NCI-H128 (cell line): Measurements from ENCODE around the gene FBXO7.

Source experiments
- DNase-seq: peaks from one replicate; lab custom pipeline; 2025; ENCODE audit not compliant: unreplicated experiment; lab: John Stamatoyannopoulos, UW

Gene FBXO7

DNA sequence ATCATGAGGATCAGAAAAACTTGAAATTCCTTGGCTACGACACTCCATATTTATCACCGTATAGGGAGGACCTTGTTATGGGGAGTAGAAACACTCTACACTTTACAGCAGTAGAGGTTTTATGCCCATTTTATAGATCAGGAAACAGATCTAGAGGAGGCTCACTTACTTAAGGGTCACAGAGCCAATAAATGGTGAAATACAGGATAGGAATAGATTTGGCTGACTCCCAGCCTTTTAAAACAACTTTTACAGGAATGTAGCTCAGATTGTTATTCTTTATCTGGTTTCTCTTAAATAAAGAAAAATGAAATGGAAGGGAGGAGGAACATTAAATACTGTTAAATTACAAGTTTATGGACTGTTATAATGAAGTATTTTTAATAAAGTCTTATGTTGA lies 14.8 kb downstream of the FBXO7 start:
- no peak for DNase-seq

DNA sequence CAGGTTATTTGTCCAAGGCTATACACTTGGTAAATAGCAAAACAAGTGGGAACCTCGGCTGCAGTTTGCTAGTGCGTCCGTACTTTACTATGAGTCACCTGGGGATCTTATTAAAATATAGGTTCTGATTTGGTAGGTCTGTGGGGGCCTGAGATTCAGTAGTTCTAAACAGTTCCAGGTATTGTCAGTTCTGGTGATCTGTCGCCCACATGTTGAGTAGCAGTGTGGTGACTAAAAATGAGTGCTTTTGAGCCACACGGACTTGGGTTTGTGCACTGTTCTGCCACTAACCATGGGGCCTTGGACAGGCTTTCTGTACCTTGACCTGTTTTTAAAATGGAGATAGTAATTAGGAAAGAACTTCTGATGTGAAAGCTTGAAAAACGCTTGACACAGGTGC lies 15.7 kb downstream of the FBXO7 start:
- DNase-seq: no peak

GRCh38 chr22:32492111-32492510 lies 17.5 kb downstream of the FBXO7 start:
- no peak for DNase-seq

DNA sequence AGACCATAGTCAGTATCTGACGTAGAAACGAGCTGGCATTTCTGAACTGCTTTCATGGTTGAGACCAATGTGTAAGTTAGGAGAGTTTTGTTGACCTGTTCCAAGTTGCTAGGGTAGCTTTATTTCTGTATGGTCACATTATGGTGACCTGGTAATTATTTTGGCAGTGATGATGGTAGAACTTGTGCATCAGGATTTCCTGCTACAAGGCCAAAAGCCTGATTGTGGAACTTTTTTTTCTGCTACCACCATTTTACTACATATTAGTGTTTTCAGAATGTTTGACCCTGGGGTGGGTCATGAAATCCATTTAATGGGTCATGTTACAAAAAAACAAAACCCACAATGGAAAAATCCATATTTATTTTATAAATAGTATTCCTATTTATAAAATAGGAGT lies 18.9 kb downstream of the FBXO7 start:
- DNase-seq: no peak

GRCh38 chr22:32494971-32495370 lies 20.4 kb downstream of the FBXO7 start:
- no peak for DNase-seq

- DNase-seq: no peak
Measured at GRCh38 chr22:32499666-32500065, 25.1 kb downstream of the FBXO7 start.

DNA sequence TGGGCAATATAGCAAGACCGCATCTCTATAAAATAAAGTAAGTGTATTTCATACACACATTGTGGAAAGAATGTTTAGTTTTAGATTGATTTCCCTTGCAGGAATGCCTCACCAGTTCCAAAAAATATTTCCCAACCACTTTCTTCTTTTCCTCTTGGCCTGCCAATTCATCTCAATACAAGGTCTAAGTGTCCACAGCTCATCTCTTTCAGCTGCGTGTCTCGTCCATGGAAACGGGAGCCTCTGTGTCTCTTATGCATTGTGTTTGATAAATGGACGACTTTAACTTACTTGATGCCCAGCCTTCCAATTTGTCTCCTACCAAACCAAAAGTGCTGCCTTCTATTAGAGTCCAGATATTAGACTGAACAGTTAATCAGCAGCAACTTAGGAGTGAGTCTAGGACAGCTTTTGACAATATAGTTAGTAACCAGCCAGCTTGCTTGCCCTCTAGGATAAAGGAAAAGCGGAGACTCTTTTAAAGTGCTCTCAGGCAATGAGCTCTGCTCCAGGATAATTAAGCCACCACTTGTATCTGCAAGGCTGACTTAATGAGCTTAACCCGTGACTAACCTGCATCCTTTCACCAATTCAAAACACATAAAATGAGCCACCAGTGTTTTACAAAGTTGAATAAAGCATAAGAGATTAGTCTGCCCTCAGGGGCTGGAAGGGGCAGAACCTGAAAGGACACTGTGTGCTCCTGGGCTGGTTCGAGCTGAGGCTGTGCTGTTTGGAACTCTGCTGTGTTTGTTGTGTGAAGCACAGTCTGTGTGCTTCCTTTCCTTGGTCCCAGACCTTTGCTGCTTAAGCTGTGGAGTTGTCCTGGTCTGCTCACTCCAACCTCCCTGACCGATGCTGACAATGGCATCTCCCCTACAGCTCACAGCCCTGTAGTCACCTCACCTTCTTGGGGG lies 27.5 kb downstream of the FBXO7 start:
- DNase-seq: no peak

DNA sequence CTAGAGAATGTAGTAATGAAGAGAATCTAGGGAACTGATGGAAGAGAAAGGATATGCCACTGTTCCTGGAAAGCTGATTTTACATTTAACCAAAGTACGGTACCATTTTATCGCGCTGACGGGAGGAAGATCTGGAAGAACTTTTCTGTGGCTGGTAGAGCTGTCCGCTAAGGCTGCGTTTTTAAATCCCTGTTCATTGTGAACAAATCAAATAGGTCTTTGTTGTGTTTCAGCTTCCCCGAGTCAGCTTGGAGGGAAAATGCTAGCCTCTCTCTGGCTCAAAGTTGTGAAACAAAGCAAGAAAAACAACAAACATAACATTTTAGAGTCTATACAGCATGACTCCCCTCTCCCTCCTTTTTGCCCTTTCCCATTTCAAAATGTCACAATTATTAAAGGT lies 34.4 kb downstream of the FBXO7 start:
- DNase-seq: no peak

DNA sequence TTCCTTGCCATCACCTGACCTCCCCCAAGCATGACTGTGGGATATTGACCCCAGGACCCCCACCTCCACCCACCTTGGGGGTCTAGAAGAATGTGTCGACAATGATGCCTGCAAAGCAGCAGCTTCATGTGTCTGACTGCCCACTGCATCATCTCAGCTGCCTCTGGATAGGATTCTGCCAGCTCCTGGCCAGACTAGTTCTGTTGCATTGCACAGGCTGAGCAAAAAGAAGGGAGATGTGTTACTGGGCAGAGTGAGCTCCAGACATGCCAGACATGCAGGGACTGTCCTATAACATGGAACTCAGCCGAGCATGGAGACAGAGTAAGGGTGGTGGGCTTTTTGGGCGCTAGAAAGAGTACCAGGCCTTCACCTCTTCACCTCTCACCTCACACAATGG lies 36.7 kb downstream of the FBXO7 start:
- no peak for DNase-seq

DNA sequence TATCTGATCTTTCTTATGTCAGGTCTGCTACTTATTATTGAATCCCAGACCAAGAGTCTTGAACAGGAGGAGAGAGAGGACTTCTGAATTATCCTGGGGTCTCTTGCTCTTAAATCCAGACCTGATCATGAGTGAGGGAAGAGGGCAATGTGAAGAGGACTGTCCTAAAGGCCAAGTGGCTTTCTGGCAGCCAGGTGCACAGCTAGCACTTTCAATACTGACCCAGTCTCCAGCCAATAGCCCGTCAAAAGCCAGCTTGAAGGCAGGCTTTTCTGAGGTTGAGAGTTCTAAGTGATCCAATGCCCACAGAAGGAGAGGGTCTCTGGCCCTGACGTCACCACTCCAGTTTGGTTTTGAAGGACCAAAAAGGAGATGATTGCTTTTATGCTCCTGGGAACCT lies 37.2 kb downstream of the FBXO7 start:
- no peak for DNase-seq

DNA sequence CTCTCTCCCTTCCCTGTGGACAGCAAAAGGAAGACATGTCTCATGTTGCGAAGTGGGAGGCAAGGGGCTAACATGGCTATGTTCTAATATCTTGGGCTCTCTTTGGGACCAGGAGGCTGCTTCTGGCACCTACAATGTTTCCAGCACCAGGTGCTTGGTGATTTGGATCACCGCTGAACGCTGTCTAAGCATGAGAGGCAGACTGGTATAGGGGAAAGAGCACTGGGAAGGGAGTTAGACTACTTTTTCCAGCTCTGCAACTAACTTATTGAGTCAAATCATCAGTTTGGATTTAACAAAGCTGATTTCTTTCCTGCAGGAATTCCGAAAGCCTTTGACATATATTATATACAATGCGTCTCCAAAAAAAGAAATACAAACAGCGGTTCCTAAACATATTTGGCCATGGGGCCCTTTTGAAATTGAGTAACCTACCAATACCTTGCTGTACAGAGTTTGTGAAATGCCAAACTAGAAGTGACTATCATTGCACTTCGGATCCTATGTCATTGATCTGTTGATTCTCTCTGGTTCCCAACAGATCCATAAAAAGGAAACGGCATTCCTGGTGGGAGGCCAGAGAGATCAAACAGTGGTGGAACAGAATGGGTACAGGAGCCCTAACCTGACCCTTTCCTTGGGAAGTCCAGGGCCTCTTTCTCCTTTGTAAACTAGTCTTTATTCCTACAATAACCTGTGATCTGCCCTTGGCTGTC lies 37.8 kb downstream of the FBXO7 start:
- no peak for DNase-seq

DNA sequence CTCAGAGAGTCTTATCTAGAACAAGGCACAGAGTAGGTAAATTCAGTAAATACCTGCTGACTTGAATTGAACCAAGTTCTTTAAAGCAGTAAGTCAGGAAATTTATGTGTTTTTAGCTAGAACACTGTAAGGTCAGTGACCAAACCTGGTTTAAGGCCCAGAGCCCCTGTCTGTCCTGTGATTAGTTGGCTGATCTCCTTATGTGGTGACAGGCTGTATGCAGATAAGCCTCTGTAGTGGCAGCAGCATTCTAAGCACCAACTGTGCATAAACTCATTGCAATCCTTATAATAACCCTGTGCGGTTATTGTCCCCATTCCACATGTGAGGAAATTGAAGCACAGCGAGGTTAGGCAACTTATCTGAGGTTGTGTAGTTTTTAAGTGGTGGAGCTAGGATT lies 40.5 kb downstream of the FBXO7 start:
- no peak for DNase-seq

DNA sequence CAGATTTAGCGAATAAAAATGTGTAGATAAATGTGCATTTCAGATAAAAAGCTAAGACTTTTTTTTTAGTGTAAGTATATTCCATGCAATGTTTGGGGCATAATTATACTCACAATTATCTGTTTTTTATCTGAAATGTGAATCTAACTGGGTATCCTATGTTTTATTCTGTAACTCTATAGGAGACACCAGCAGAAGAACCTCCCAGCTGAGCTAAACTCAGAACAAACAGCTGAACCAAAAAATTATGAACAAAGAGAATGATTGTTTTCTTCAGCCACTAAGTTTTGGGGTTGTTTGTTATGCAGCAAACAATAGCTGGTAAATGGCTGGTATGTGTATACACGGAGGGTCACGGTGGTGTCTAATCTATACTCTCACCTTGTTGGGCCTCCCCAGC lies 42.9 kb downstream of the FBXO7 start:
- no peak for DNase-seq

- no peak for DNase-seq
Measured at GRCh38 chr22:32517921-32518320, 43.3 kb downstream of the FBXO7 start.

- no peak for DNase-seq
Measured at GRCh38 chr22:32518381-32518780, 43.8 kb downstream of the FBXO7 start.

GRCh38 chr22:32518848-32519247 lies 44.2 kb downstream of the FBXO7 start:
- no peak for DNase-seq

GRCh38 chr22:32520612-32521011 lies 46.0 kb downstream of the FBXO7 start:
- DNase-seq: no peak

DNA sequence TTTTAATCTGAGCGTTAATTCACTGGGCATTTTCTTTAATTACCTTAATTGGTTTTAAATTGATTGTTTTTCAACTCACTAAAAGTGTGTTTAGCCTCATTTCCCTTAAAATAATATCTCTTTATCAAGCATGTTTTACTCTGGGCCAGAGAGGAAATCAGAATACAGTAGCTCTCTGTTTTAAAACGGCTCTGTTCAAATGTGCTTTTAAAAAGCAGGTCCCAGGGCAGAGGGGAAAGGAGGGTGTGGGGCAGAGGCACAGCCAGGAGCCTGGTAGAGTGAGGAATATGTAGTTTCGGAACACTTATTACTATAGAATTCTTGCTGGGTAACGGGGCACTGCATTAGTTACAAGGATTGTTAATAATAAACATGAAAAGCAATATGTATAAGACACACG lies 47.6 kb downstream of the FBXO7 start:
- no peak for DNase-seq

DNA sequence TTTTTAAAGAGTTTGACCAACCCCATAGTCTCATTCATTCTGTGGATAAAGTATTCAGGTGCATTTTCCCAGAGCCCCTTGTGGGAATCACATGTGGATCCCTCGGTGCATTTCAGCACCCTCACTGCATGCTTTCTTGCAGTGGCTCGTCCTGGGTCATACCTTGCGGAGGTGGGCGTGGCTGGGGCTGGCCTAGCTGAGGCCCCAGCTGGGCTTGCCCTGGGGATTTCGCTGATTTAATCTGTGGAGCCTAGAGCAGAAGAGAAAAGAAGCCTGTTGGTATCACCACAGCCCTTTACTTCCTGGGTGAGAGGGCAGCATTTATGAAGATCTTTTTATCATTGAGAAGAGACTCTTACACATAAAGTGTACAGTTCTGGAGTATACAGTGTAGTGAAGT lies 53.1 kb downstream of the FBXO7 start:
- DNase-seq: no peak

DNA sequence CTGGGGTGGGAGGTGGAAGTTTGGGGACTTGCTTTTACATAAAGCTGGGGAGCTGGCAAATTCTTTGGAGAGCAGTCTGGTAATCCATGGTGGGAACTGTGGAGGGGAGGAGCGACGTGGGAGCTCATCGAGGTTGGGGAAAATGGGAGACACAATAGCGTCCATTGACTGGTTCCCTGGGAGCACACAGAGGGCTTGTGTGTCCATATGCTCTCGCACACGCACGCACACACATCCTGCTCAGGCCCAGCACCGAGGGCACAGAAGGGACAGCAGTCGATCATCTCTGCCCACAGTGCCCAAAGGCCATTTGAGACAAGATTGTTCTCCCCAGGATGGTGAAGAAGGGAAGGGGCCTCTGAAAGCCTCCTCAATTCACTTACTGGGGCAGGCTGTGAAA lies 53.7 kb downstream of the FBXO7 start:
- no peak for DNase-seq

- no peak for DNase-seq
Measured at GRCh38 chr22:32528984-32529982, 54.7 kb downstream of the FBXO7 start.
